Activated naive CD4-positive, alpha-beta T cell treated with anti-CD3 and anti-CD28 coated beads, Interleukin-2, amount 50 U/mL, for 24 hours (primary cell): Measurements from ENCODE around the gene BCL6.
"Not testable (repeated sequence)": the region's sequence is repeated elsewhere in the genome, so short reads cannot be mapped to it uniquely, and the experiment has no call there.

Experiments
- H3K27ac Mint-ChIP-seq: one replicate; pipeline ENCODE4 v1.8.0; 2021; ENCODE audit warnings: mild to moderate bottlenecking, mixed read lengths
- H3K27me3 Mint-ChIP-seq: one replicate; pipeline ENCODE4 v1.8.0; 2021; ENCODE audit warnings: mixed read lengths
- H3K36me3 Mint-ChIP-seq: one replicate; pipeline ENCODE4 v1.8.0; 2021; ENCODE audit warnings: mixed read lengths
- H3K4me1 Mint-ChIP-seq: one replicate; pipeline ENCODE4 v1.8.0; 2021; ENCODE audit warnings: mixed read lengths
- H3K4me3 Mint-ChIP-seq: one replicate; pipeline ENCODE4 v1.8.0; 2021; ENCODE audit warnings: mild to moderate bottlenecking, mixed read lengths
- H3K9me3 Mint-ChIP-seq: one replicate; pipeline ENCODE4 v1.8.0; 2021; ENCODE audit warnings: mixed read lengths

Gene BCL6

DNA sequence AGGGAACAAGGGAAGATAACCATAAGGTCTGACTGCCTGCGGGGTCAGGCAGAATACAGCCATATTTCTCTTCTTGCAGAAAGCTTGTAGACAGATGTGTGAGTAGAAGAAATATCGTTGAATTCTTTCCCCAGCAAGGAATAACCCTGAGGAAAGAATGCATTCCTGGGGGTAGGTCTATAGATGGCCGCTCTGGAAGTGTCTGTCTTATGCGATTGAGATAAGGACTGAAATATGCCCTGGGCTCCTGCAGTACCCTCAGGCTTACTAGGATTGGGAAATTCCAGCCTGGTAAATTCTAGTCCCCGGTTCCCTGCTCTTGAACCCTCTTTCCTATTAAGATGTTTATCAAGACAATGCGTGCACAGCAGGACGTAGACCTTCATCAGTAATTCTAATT lies 59.3 kb downstream of the BCL6 start:
- no peak overlapping the region for H3K4me3 Mint-ChIP-seq
- H3K9me3 Mint-ChIP-seq: no peaks in the 10 kb centered on the region
- H3K4me1 Mint-ChIP-seq: peaks cover 5% of the 10 kb centered on the region
- peaks cover 2% of the 10 kb centered on the region for H3K36me3 Mint-ChIP-seq
- H3K27ac Mint-ChIP-seq: no peak overlapping the region
- H3K27me3 Mint-ChIP-seq: peaks cover 12% of the 10 kb centered on the region

- Mint-ChIP-seq H3K27me3 (peaks cover 17% of the 10 kb centered on the region), H3K4me1 (peaks cover 5% of the 10 kb centered on the region), H3K9me3 (no peaks in the 10 kb centered on the region), H3K36me3 (peaks cover 2% of the 10 kb centered on the region), H3K4me3 (no peak overlapping the region), H3K27ac (no peak overlapping the region)
Observed at GRCh38 chr3:187684880-187685279, 60.4 kb downstream of the BCL6 start.

DNA sequence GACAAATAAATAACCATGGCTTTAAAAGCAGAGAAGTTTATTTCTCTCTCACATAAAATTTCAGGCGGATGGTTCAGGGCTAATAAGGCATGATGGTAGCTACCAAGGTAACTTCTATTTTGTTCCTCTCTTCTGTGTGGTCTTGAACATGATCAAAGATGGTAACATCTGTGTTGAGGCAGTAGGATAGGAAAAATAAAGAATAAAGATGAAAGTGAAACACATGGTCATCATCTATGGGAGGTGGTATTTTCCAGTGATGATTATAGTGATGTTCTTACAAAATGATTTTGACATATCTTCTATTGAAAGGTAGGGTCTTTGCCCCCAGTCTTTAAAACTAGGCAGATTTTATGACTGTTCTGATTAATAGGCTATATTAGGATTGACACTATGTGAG lies 60.8 kb downstream of the BCL6 start:
- Mint-ChIP-seq H3K36me3 (peaks cover 2% of the 10 kb centered on the region), H3K27ac (no peak overlapping the region), H3K9me3 (no peaks in the 10 kb centered on the region), H3K4me1 (peaks cover 5% of the 10 kb centered on the region), H3K27me3 (peaks cover 18% of the 10 kb centered on the region), H3K4me3 (no peak overlapping the region)

GRCh38 chr3:187681756-187682155 lies 63.5 kb downstream of the BCL6 start:
- not testable (repeated sequence) for H3K27ac Mint-ChIP-seq

GRCh38 chr3:187679638-187680396 lies 65.5 kb downstream of the BCL6 start:
- no peak overlapping the region for H3K4me3 Mint-ChIP-seq
- no peaks in the 10 kb centered on the region for H3K36me3 Mint-ChIP-seq
- H3K4me1 Mint-ChIP-seq: peaks cover 5% of the 10 kb centered on the region
- H3K27me3 Mint-ChIP-seq: peaks cover 25% of the 10 kb centered on the region
- H3K9me3 Mint-ChIP-seq: no peaks in the 10 kb centered on the region
- H3K27ac Mint-ChIP-seq: no peak overlapping the region

More at GRCh38 chr3:187681756-187682155, 63.5 kb downstream of the BCL6 start:
- peaks cover 23% of the 10 kb centered on the region for H3K27me3 Mint-ChIP-seq
- not testable (repeated sequence) for H3K4me1 Mint-ChIP-seq, H3K9me3 Mint-ChIP-seq, H3K36me3 Mint-ChIP-seq, H3K4me3 Mint-ChIP-seq

DNA sequence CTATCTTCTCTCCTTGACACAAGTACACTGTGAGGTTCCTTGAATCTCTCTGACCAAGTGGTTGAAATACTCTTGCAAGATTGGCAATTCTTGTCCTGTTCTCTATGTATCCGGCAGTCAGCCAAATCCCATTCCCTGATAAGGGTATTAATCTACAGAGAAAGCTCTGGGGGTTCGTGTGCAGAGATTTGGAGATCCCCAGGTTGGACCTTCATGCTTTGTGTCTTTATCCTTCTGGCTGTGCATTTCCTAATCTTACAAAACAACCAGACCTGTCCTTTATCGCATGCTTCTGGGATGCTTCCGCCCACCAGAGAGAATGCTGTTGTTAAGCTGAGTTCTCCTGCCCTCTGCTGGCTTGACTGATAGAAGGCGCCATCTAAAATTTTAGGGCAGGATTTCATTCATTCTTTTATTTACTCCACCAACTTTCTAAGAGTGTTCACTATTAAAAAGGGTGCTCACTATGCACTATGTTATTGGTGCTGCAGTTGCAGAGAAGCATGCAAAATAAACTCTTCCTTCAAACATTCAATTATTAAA lies 66.5 kb downstream of the BCL6 start:
- Mint-ChIP-seq H3K27me3 (peaks cover 25% of the 10 kb centered on the region), H3K27ac (no peak overlapping the region), H3K36me3 (no peaks in the 10 kb centered on the region), H3K4me3 (no peak overlapping the region), H3K4me1 (no peaks in the 10 kb centered on the region), H3K9me3 (no peaks in the 10 kb centered on the region)

DNA sequence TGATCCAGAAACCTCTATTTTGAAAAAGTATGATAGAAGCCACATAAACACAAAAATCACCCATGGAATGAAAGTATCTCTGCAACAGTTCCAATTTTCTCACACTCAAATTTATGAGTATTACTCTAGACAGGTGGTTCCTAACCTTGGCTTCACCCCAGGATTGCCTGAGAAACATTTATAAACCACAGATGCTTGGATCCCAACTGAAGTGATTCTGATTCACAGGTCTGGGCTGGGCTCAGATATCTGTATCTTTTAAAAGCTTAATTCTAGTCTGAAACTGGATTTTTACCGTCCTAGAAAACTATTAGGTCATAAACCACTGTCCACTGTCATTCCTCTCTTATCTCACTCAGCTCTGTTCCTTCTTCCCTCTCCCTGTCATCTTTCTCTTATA lies 67.7 kb downstream of the BCL6 start:
- Mint-ChIP-seq H3K27ac (no peak overlapping the region), H3K27me3 (peaks cover 22% of the 10 kb centered on the region), H3K36me3 (no peaks in the 10 kb centered on the region), H3K4me3 (no peak overlapping the region), H3K4me1 (no peaks in the 10 kb centered on the region), H3K9me3 (no peaks in the 10 kb centered on the region)

DNA sequence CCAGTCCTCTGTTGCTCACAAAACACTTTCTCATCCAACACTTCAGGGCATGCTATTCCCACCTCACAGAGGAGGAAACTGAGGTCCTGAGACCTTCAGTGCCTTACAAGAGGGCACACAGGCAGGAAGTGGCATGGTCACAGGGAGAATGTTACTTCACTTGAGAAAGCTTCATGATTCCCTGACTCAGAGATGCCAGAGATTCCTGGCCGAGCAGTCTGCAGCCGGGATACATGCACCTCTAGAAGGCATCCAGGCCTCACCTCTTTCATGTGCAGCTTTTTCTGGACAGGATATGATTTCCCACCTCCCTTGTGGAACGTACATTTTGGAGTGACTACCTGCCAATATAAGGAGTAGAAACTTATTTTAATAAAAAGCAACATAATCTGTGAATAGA lies 72.3 kb downstream of the BCL6 start:
- Mint-ChIP-seq H3K4me1 (no peaks in the 10 kb centered on the region), H3K4me3 (no peak overlapping the region), H3K27ac (no peak overlapping the region), H3K9me3 (no peaks in the 10 kb centered on the region), H3K27me3 (peaks cover 42% of the 10 kb centered on the region), H3K36me3 (no peaks in the 10 kb centered on the region)
